SK-N-SH (cell line): ENCODE data around the gene COA4. TPM values are rescaled to one million over a fixed set of nuclear protein-coding genes. Genes with fewer than 3 reads are reported as not detected.
A peak's percentile ranks its signal among the peaks of the same experiment; 100 is the strongest.

Experiments
- CTCF ChIA-PET: fragments of 300-600, 350-600 bp; formaldehyde crosslinking; extraction: SDS; loops from one replicate; lab custom pipeline; 2021; lab: Yijun Ruan, JAX
- POLR2A ChIA-PET: fragments of 350-600 bp; sonication (Branson Sonifier 250); formaldehyde crosslinking; extraction: SDS; loops from one replicate; lab custom pipeline; 2020; ENCODE audit warnings: antibody characterized with exemption, inconsistent platforms; lab: Yijun Ruan, JAX
- DNase-seq: peaks from one replicate; pipeline ENCODE4 v3.0.0; 2012
- H2AFZ ChIP-seq: fragments of 200-600 bp; sonication (generic); 2 replicates; pipeline ENCODE4 v1.8.1; 2016; ENCODE audit warnings: antibody characterized with exemption, mild to moderate bottlenecking, low read depth
- H3F3A ChIP-seq: fragments of 200-600 bp; sonication (generic); replicated peaks from 2 replicates; pipeline ENCODE3; 2016; ENCODE audit warnings: antibody characterized with exemption, mild to moderate bottlenecking; ENCODE audit not compliant: insufficient read depth
- H3K27ac ChIP-seq, 2 experiments: fragments of 200-500 bp in 1 of 2; fragments of 200-600 bp in 1 of 2; sonication (Bioruptor generic) in 1 of 2; sonication (generic), shearing (Covaris generic) in 1 of 2; 2 replicates each; pipeline versions ENCODE4 v1.5.1 to v1.6.1; 2014 to 2016; ENCODE audit warnings: low read depth in 2 of 2, inconsistent platforms in 1 of 2, low read length in 1 of 2, mild to moderate bottlenecking in 1 of 2, mixed read lengths in 1 of 2
- H3K27me3 ChIP-seq: fragments of 200-600 bp; sonication (generic), shearing (Covaris generic); 2 replicates; pipeline ENCODE4 v1.6.1; 2016; ENCODE audit warnings: mixed run types; ENCODE audit not compliant: insufficient read depth
- H3K36me3 ChIP-seq, 2 experiments: fragments of 200-500 bp in 1 of 2; fragments of 200-600 bp in 1 of 2; sonication (Bioruptor generic) in 1 of 2; sonication (generic) in 1 of 2; replicated peaks in 1 of 2; 2 replicates each; pipeline versions ENCODE3 to v1.5.1; 2014 to 2016; ENCODE audit warnings: low read length in 1 of 2, mild to moderate bottlenecking in 1 of 2; ENCODE audit not compliant: insufficient read depth in 2 of 2, control insufficient read depth in 1 of 2
- H3K4me1 ChIP-seq, 2 experiments: fragments of 200-500 bp in 1 of 2; fragments of 200-600 bp in 1 of 2; sonication (Bioruptor generic) in 1 of 2; sonication (generic), shearing (Covaris generic) in 1 of 2; 2 replicates each; pipeline versions ENCODE4 v1.5.1 to v1.6.1; 2014 to 2016; ENCODE audit warnings: low read depth in 1 of 2, low read length in 1 of 2, mixed run types in 1 of 2; ENCODE audit not compliant: insufficient read depth in 2 of 2, control insufficient read depth in 1 of 2
- H3K4me2 ChIP-seq: fragments of 200-600 bp; sonication (generic), shearing (Covaris generic); 2 replicates; pipeline ENCODE4 v1.6.1; 2017; ENCODE audit warnings: mixed run types
- H3K4me3 ChIP-seq, 2 experiments: fragments of 200-500 bp in 1 of 2; fragments of 200-600 bp in 1 of 2; sonication (Bioruptor generic) in 1 of 2; sonication (generic), shearing (Covaris generic) in 1 of 2; 2 replicates each; pipeline versions ENCODE4 v1.5.1 to v1.8.1; 2014 to 2016; ENCODE audit warnings: low read depth in 2 of 2, inconsistent platforms in 1 of 2, low read length in 1 of 2, mild to moderate bottlenecking in 1 of 2, mixed read lengths in 1 of 2, moderate library complexity in 1 of 2
- H3K79me2 ChIP-seq: fragments of 200-600 bp; sonication (generic); 2 replicates; pipeline ENCODE4 v1.8.1; 2017; ENCODE audit warnings: mild to moderate bottlenecking; ENCODE audit not compliant: insufficient read depth
- H3K9ac ChIP-seq: fragments of 200-600 bp; sonication (generic); 2 replicates; pipeline ENCODE4 v1.6.1; 2017; ENCODE audit warnings: mixed run types
- H3K9me2 ChIP-seq: fragments of 200-600 bp; sonication (generic); 2 replicates; pipeline ENCODE4 v1.6.1; 2017; ENCODE audit warnings: mixed run types
- H3K9me3 ChIP-seq: fragments of 200-600 bp; sonication (generic); 2 replicates; pipeline ENCODE4 v1.6.1; 2017; ENCODE audit warnings: mixed run types, mild to moderate bottlenecking, moderate library complexity
- H4K20me1 ChIP-seq: fragments of 200-600 bp; sonication (generic); 2 replicates; pipeline ENCODE4 v1.6.1; 2017; ENCODE audit warnings: mild to moderate bottlenecking, mixed run types; ENCODE audit not compliant: insufficient read depth
- CHD2 ChIP-seq: fragments of 150-350 bp; IDR thresholded peaks from 2 replicates; pipeline ENCODE4 v1.6.1; 2018; ENCODE audit warnings: low read length; ENCODE audit not compliant: partially characterized antibody
- EP300 ChIP-seq, 2 experiments: IDR thresholded peaks; 2 replicates each; pipeline versions ENCODE4 v1.4.0 to v1.6.1; 2012; ENCODE audit warnings: borderline replicate concordance in 1 of 2, low read depth in 1 of 2, low read length in 1 of 2
- FOXM1 ChIP-seq: IDR thresholded peaks from 2 replicates; pipeline ENCODE4 v1.4.0; 2012; ENCODE audit warnings: low read depth, mild to moderate bottlenecking
- GATA2 ChIP-seq: sonication (generic); formaldehyde crosslinking; IDR thresholded peaks from 2 replicates; pipeline ENCODE4 v1.5.0; 2020; ENCODE audit warnings: mild to moderate bottlenecking, missing genetic modification reagents
- JUND ChIP-seq: IDR thresholded peaks from 2 replicates; pipeline ENCODE4 v1.4.0; 2012
- POLR2AphosphoS5 ChIP-seq: IDR thresholded peaks from 2 replicates; pipeline ENCODE4 v1.6.1; 2012; ENCODE audit warnings: low read depth, low read length
- RAD21 ChIP-seq: IDR thresholded peaks from 2 replicates; pipeline ENCODE4 v1.6.1; 2012; ENCODE audit warnings: mild to moderate bottlenecking, low read length
- RCOR1 ChIP-seq: fragments of 150-350 bp; IDR thresholded peaks from 2 replicates; pipeline ENCODE4 v1.6.1; 2017; ENCODE audit warnings: antibody characterized with exemption, low read length
- RFX5 ChIP-seq: IDR thresholded peaks from 2 replicates; pipeline ENCODE4 v1.6.1; 2012; ENCODE audit warnings: mild to moderate bottlenecking, improper control_type of control experiment, low read length
- TAF1 ChIP-seq: IDR thresholded peaks from 2 replicates; pipeline ENCODE4 v1.6.1; 2012; ENCODE audit warnings: low read depth, mild to moderate bottlenecking, low read length, moderate library complexity, borderline replicate concordance
- TCF12 ChIP-seq: IDR thresholded peaks from 2 replicates; pipeline ENCODE4 v1.4.0; 2012
- USF1 ChIP-seq: IDR thresholded peaks from 2 replicates; pipeline ENCODE4 v1.4.0; 2012; ENCODE audit warnings: low read depth, borderline replicate concordance
- YY1 ChIP-seq: IDR thresholded peaks from 2 replicates; pipeline ENCODE4 v1.4.0; 2012; ENCODE audit warnings: low read depth, mild to moderate bottlenecking
- ZBTB33 ChIP-seq: IDR thresholded peaks from 2 replicates; pipeline ENCODE4 v1.4.0; 2012; ENCODE audit warnings: low read depth, borderline replicate concordance
- WGBS: methylation state at CpG from one replicate; pipeline ENCODE4 v1.1.6; 2017; ENCODE audit warnings: low lambda C conversion rate; 5-methylcytosine and 5-hydroxymethylcytosine counted together
- polyA plus RNA-seq, 3 experiments: library from polyadenylated mRNA; depleted of rRNA; stranded (reverse); fragments of >200 nt; gene quantifications; 2 replicates each; pipeline ENCODE4 v1.2.3, GENCODE V29; 2012
- TF ChIP-seq, protein P1 (sequence below): IDR thresholded peaks from 2 replicates; pipeline ENCODE4; 2012
- TF ChIP-seq, protein P2 (sequence below): IDR thresholded peaks from 2 replicates; pipeline ENCODE4 v1.4.0; 2012; ENCODE audit warnings: low read depth

The COA4 gene
- polyA plus RNA-seq, 1 of the 3 experiments (the other 2 are of a cell fraction) = 171 TPM

GRCh38 chr11:73839123-73839457, 37.6 kb downstream of the COA4 start:
- Histone ChIP-seq H3K9me2 (no peaks in the 10 kb centered on the region), H3K79me2 (no peaks in the 10 kb centered on the region), H3F3A (peaks cover 6% of the 10 kb centered on the region), H3K27me3 (no peaks in the 10 kb centered on the region), H3K9ac (no peak overlapping the region), H3K4me2 (peak overlapping the region; percentile 49; the same call in 1 of the 2 replicates), H3K9me3 (no peaks in the 10 kb centered on the region), H3K4me1 (peaks cover 0 to 14% of the 10 kb centered on the region in 2 experiments; a peak in 2 of 4 replicates), H3K36me3 (no peaks in the 10 kb centered on the region), H2AFZ (no peak overlapping the region; the same call in 1 of the 2 replicates), H3K4me3 (no peak overlapping the region), H4K20me1 (no peaks in the 10 kb centered on the region), H3K27ac (peak overlapping the region; percentile 18 to 54; a peak in 2 of 4 replicates)
- TF ChIP-seq RAD21 (no peak), TCF12 (0 out of 2 replicates have a peak, but pooled peaks have one; percentile 26), USF1 (no peak), RFX5 (no peak)
- TF ChIP-seq, protein P1, sequence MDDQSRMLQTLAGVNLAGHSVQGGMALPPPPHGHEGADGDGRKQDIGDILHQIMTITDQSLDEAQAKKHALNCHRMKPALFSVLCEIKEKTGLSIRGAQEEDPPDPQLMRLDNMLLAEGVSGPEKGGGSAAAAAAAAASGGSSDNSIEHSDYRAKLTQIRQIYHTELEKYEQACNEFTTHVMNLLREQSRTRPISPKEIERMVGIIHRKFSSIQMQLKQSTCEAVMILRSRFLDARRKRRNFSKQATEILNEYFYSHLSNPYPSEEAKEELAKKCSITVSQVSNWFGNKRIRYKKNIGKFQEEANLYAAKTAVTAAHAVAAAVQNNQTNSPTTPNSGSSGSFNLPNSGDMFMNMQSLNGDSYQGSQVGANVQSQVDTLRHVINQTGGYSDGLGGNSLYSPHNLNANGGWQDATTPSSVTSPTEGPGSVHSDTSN = no peak
- CTCF ChIA-PET = no interaction called here
- no peak for DNase-seq
- POLR2A ChIA-PET = no interaction called here

GRCh38 chr11:73838443-73839122, 38.1 kb downstream of the COA4 start:
- ChIA-PET CTCF (no interaction called here), POLR2A (no interaction called here)
- Histone ChIP-seq H3K27me3 (no peaks in the 10 kb centered on the region), H3K36me3 (no peaks in the 10 kb centered on the region), H3K9ac (no peak overlapping the region), H3K4me3 (no peak overlapping the region), H3K27ac (peak overlapping the region; percentile 18 to 54; a peak in 3 of 4 replicates), H3F3A (peaks cover 6% of the 10 kb centered on the region), H3K4me1 (peaks cover 0 to 14% of the 10 kb centered on the region in 2 experiments; a peak in 2 of 4 replicates), H3K4me2 (peak overlapping the region; percentile 49; the same call in 1 of the 2 replicates), H3K9me2 (no peaks in the 10 kb centered on the region), H4K20me1 (no peaks in the 10 kb centered on the region), H2AFZ (peak overlapping the region; percentile 30), H3K79me2 (no peaks in the 10 kb centered on the region), H3K9me3 (no peaks in the 10 kb centered on the region)
- no peak for DNase-seq
- TF ChIP-seq, protein P2, sequence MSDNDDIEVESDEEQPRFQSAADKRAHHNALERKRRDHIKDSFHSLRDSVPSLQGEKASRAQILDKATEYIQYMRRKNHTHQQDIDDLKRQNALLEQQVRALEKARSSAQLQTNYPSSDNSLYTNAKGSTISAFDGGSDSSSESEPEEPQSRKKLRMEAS = peak; percentile 12; the same call in 1 of the 2 replicates
- TF ChIP-seq JUND = no peak
- WGBS = 82% methylated on average over 3 of the region's 3 CpGs

DNA sequence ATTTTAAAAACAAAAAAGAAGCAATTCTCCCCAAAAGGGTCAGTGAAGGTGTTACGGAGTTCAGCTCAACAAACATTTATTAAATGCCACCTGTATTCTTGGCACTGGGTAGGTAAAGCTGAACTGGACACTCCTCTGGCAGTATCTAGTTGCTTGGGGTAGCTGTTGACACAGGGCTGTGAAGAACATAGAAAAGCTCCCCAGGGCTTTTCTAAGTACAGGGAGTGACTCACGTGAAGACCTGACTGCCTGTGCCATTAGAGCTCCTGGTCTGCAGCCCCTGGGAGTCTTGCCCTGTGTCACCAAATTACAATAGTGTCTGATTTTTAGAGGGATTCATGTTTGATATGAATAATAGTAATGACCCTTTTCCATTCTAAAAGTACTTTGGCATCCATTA, 43.6 kb downstream of the COA4 start:
- H3K4me2 ChIP-seq = no peak overlapping the region
- H3K9me3 ChIP-seq = no peaks in the 10 kb centered on the region
- ChIA-PET CTCF (no interaction called here), POLR2A (no interaction called here)
- H3K9me2 ChIP-seq = no peaks in the 10 kb centered on the region
- no peak overlapping the region for H3K9ac ChIP-seq
- no peak overlapping the region for H2AFZ ChIP-seq
- H3K27me3 ChIP-seq = no peaks in the 10 kb centered on the region
- TF ChIP-seq RCOR1 = no peak
- TF ChIP-seq ZBTB33 = no peak
- TF ChIP-seq POLR2AphosphoS5 = no peak
- no peak for TF ChIP-seq GATA2 (CRISPR knock-in tag)
- TF ChIP-seq TAF1 = no peak
- TF ChIP-seq EP300 (IDR thresholded peaks at IDR 0.05; ENCODE audit: borderline replicate concordance in 1 of 2, low read depth in 1 of 2, low read length in 1 of 2) = no peak
- no peak for TF ChIP-seq RFX5
- no peak for TF ChIP-seq CHD2
- TF ChIP-seq FOXM1 = no peak
- no peak for TF ChIP-seq YY1
- TF ChIP-seq, protein P2 = no peak
- DNase-seq = no peak
- no peak overlapping the region for H3K27ac ChIP-seq
- no peak overlapping the region for H3K4me3 ChIP-seq
- H3F3A ChIP-seq = no peaks in the 10 kb centered on the region
- no peaks in the 10 kb centered on the region for H4K20me1 ChIP-seq
- H3K36me3 ChIP-seq = no peaks in the 10 kb centered on the region
- H3K4me1 ChIP-seq = peaks cover 0 to 2% of the 10 kb centered on the region in 2 experiments; a peak in 1 of 4 replicates
- H3K79me2 ChIP-seq = no peaks in the 10 kb centered on the region
- 94% methylated on average over 2 of the region's 2 CpGs for WGBS
